OCI-LY1 (cell line): ENCODE data around the gene TYR.
"Not testable (repeated sequence)": the region's sequence is repeated elsewhere in the genome, so short reads cannot be mapped to it uniquely, and the experiment has no call there.

Experiments
- EZH2 ChIP-seq: fragments of 200-600 bp; sonication (generic), shearing (Covaris generic); IDR thresholded peaks from 2 replicates; pipeline ENCODE4 v1.8.0; 2017; ENCODE audit warnings: borderline replicate concordance, mixed run types, mild to moderate bottlenecking, antibody characterized with exemption, low read length, moderate library complexity, mixed read lengths
- TF ChIP-seq, protein P1 (sequence below): fragments of 200-600 bp; sonication (generic), shearing (Covaris generic); IDR thresholded peaks from 2 replicates; pipeline ENCODE4 v1.5.1; 2017; ENCODE audit warnings: mild to moderate bottlenecking, antibody characterized with exemption, low read length, moderate library complexity, mixed read lengths

DNA sequence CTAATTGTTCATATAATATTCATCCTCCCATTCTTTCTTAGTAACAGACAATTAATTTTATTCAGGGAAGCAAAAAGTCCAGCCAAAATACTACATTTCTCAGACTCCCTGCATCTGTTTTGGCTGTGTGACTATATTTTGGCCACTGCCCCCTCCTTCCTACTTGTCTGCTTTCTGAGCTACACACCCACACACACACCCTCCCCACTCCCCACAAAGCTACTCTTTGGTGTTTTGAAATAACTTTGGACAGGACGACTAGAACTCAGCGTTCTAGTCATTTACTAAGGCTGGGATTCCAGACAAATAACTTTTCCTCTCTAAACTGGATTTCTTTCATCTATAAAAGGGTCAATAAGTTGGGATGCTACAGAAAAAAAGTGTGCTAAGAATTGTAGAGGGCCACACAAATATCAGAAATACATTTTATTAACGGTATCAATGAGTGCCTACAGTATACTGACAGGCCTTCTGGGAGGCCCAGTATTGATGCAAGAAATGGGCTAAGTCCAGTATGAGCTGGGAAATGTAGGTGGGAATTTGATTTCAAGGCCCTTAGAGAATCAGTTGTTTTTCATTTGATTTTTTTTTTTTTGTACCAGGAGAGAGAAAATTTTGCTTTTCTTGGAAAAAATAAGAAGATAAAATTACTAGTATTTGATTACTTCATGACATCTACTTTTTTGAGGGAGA is 165.4 kb downstream of the TYR start:
- TF ChIP-seq, protein P1, sequence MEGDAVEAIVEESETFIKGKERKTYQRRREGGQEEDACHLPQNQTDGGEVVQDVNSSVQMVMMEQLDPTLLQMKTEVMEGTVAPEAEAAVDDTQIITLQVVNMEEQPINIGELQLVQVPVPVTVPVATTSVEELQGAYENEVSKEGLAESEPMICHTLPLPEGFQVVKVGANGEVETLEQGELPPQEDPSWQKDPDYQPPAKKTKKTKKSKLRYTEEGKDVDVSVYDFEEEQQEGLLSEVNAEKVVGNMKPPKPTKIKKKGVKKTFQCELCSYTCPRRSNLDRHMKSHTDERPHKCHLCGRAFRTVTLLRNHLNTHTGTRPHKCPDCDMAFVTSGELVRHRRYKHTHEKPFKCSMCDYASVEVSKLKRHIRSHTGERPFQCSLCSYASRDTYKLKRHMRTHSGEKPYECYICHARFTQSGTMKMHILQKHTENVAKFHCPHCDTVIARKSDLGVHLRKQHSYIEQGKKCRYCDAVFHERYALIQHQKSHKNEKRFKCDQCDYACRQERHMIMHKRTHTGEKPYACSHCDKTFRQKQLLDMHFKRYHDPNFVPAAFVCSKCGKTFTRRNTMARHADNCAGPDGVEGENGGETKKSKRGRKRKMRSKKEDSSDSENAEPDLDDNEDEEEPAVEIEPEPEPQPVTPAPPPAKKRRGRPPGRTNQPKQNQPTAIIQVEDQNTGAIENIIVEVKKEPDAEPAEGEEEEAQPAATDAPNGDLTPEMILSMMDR: not testable (repeated sequence)
- TF ChIP-seq EZH2: not testable (repeated sequence)
